CD14-positive monocyte (primary cell): ENCODE results near the gene ASPHD2. TPM values are rescaled to one million over a fixed set of nuclear protein-coding genes. Genes with fewer than 3 reads are reported as not detected.

Source experiments
- DNase-seq, 3 donors: peaks; one replicate each; pipeline ENCODE4 v3.0.0-alpha.2; 2011 to 2022
- H2AFZ ChIP-seq: 2 replicates; pipeline ENCODE4 v1.6.0; 2012; ENCODE audit warnings: mild to moderate bottlenecking, low read depth, low read length, inconsistent platforms; ENCODE audit not compliant: insufficient read depth, poor library complexity, severe bottlenecking
- H3K27ac ChIP-seq, 2 donors: 1 replicate in 1 of 2; 2 replicates in 1 of 2; pipeline ENCODE4 v1.5.1; 2012 to 2013; ENCODE audit warnings: low read length in 2 of 2, control low read depth in 1 of 2, inconsistent platforms in 1 of 2, low read depth in 1 of 2, mild to moderate bottlenecking in 1 of 2
- H3K27me3 ChIP-seq, 2 donors: one replicate each; pipeline versions ENCODE4 v1.6.0 to v1.6.1; 2011 to 2013; ENCODE audit warnings: low read length in 2 of 2; ENCODE audit not compliant: control insufficient read depth in 2 of 2, insufficient read depth in 2 of 2
- H3K36me3 ChIP-seq, 2 donors: replicated peaks in 1 of 2; 1 replicate in 1 of 2; 2 replicates in 1 of 2; pipeline versions ENCODE4 v1.5.1 to v1.6.1; 2012 to 2013; ENCODE audit warnings: low read length in 2 of 2, control low read depth in 1 of 2, inconsistent platforms in 1 of 2, mild to moderate bottlenecking in 1 of 2; ENCODE audit not compliant: insufficient read depth in 2 of 2, control insufficient read depth in 1 of 2
- H3K4me1 ChIP-seq, 2 donors: 1 replicate in 1 of 2; 2 replicates in 1 of 2; pipeline versions ENCODE4 v1.5.1 to v1.6.1; 2012 to 2013; ENCODE audit warnings: low read length in 2 of 2, control low read depth in 1 of 2, inconsistent platforms in 1 of 2, mild to moderate bottlenecking in 1 of 2, moderate library complexity in 1 of 2; ENCODE audit not compliant: insufficient read depth in 2 of 2, control insufficient read depth in 1 of 2
- H3K4me2 ChIP-seq: replicated peaks from 2 replicates; pipeline ENCODE3; 2012; ENCODE audit warnings: low read length, moderate library complexity, mild to moderate bottlenecking; ENCODE audit not compliant: poor library complexity, severe bottlenecking; ENCODE audit errors: extremely low read depth
- H3K4me3 ChIP-seq, 3 experiments: fragments of 200-600 bp in 1 of 3; sonication (generic) in 1 of 3; replicated peaks in 1 of 3; 1 replicate in 2 of 3; 2 replicates in 1 of 3; pipeline ENCODE4 v1.5.1; 2011 to 2013; ENCODE audit warnings: low read length in 3 of 3, mild to moderate bottlenecking in 3 of 3, control low read depth in 2 of 3, low read depth in 2 of 3, inconsistent platforms in 1 of 3, moderate library complexity in 1 of 3
- H3K79me2 ChIP-seq: 2 replicates; pipeline ENCODE4 v1.6.0; 2012; ENCODE audit warnings: mild to moderate bottlenecking, control low read depth, inconsistent platforms, low read length, moderate library complexity; ENCODE audit not compliant: insufficient read depth
- H3K9ac ChIP-seq: 2 replicates; pipeline ENCODE4 v1.6.0; 2017; ENCODE audit warnings: low read length, mild to moderate bottlenecking; ENCODE audit not compliant: insufficient read depth, poor library complexity, severe bottlenecking
- H3K9me3 ChIP-seq, 2 donors: replicated peaks in 1 of 2; 1 replicate in 1 of 2; 2 replicates in 1 of 2; pipeline versions ENCODE4 v1.5.1 to v1.6.1; 2012 to 2013; ENCODE audit warnings: low read length in 2 of 2, control low read depth in 1 of 2; ENCODE audit not compliant: control insufficient read depth in 1 of 2, insufficient read depth in 1 of 2
- H4K20me1 ChIP-seq: 2 replicates; pipeline ENCODE4 v1.6.0; 2012; ENCODE audit warnings: mild to moderate bottlenecking, low read length, control low read depth, moderate library complexity; ENCODE audit not compliant: insufficient read depth
- H3K27ac Mint-ChIP-seq, 7 donors: one replicate each; pipeline ENCODE4 v1.8.0; 2020; ENCODE audit warnings: mild to moderate bottlenecking in 7 of 7, mixed read lengths in 7 of 7, moderate library complexity in 6 of 7, inconsistent platforms in 2 of 7
- H3K27me3 Mint-ChIP-seq, 3 donors: one replicate each; pipeline ENCODE4 v1.8.0; 2021 to 2022; ENCODE audit warnings: low read depth in 3 of 3, mild to moderate bottlenecking in 3 of 3, mixed read lengths in 3 of 3, moderate library complexity in 3 of 3, inconsistent platforms in 1 of 3
- H3K36me3 Mint-ChIP-seq, 2 donors: one replicate each; pipeline ENCODE4 v1.8.0; 2020; ENCODE audit warnings: mixed read lengths in 2 of 2, inconsistent platforms in 1 of 2, mild to moderate bottlenecking in 1 of 2
- H3K4me1 Mint-ChIP-seq: one replicate; pipeline ENCODE4 v1.8.0; 2020; ENCODE audit warnings: mild to moderate bottlenecking, mixed read lengths
- H3K4me3 Mint-ChIP-seq, 2 donors: one replicate each; pipeline ENCODE4 v1.8.0; 2020; ENCODE audit warnings: mild to moderate bottlenecking in 2 of 2, mixed read lengths in 2 of 2, moderate library complexity in 1 of 2
- H3K9me3 Mint-ChIP-seq, 7 donors: one replicate each; pipeline ENCODE4 v1.8.0; 2020 to 2022; ENCODE audit warnings: mixed read lengths in 7 of 7, mild to moderate bottlenecking in 6 of 7, moderate library complexity in 6 of 7, inconsistent platforms in 2 of 7
- WGBS: methylation state at CpG from one replicate; pipeline ENCODE4 v1.1.5; 2013; ENCODE audit warnings: missing lambda C conversion rate; ENCODE audit not compliant: insufficient coverage; 5-methylcytosine and 5-hydroxymethylcytosine counted together
- intact Hi-C, 2 donors: fragments of 100-400 bp; cut with micrococcal nuclease; formaldehyde crosslinking; loops; one replicate each; pipeline versions ENCODE4 v1.15.0 to v1.15.1; 2023
- polyA plus RNA-seq, 3 donors: library from polyadenylated mRNA; depleted of rRNA in 1 of 3; unstranded in 2 of 3; stranded (reverse) in 1 of 3; fragments of 300-500 nt in 2 of 3; fragments of >200 nt in 1 of 3; fragmentation: Illumina TruSeq in 2 of 3; gene quantifications; 1 replicate in 2 of 3; 2 replicates in 1 of 3; pipeline ENCODE4 v1.2.3, GENCODE V29; 2012 to 2021
- TF ChIP-seq, protein P1 (sequence below): fragments of 200-600 bp; IDR thresholded peaks from one replicate; pipeline ENCODE4 v1.8.0; 2022; ENCODE audit warnings: antibody characterized with exemption, mild to moderate bottlenecking

ASPHD2 gene
- polyA plus RNA-seq, 3 donors, result 2.6 to 6.2 (median 4.1) TPM

DNA sequence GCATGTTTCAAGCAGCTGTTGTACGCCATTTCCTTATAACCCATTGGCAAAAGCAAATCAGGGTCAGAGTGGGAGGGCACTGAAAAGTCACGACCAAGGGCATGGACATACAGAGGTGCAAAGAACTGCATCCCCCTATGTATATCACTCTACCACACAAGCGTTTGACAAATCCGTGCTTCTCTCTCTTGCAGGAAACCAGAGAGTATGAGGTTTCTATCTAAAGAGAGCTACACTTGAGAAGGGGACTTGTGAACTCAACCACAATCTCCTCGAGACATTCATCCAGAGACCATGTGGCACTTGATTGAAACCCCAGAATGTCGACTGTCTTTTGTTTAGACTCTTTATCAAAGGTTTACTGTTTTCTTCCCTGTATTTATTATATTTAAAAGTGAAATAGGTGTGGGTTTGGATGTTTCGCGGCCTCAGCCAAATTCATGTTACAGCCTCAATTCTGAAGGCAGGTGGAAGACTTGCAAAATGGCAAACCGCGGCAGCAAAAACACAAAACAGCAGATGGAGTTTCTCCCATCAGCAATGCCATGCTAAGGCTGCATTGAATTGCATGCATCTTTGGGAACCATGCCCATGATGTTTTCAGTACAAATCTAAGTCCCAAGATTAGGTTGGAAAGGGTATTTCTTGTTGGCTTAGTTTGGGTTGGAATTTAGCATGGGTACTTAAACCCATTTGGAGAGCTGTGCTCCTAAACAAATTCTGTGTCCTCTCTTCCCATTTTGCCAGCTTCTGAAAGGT lies 48.8 kb upstream of the ASPHD2 start:
- no peaks in the 10 kb centered on the region for H4K20me1 ChIP-seq
- no peak overlapping the region for H3K4me3 ChIP-seq
- no peak overlapping the region for H2AFZ ChIP-seq
- H3K9me3 ChIP-seq, result peaks cover 0 to 5% of the 10 kb centered on the region in 2 donors
- DNase-seq, result no peak
- Mint-ChIP-seq H3K9me3 (peaks cover 0 to 9% (median 0%) of the 10 kb centered on the region in 7 donors), H3K4me1 (peaks cover 8% of the 10 kb centered on the region), H3K36me3 (no peaks in the 10 kb centered on the region), H3K27me3 (peaks cover 3 to 5% (median 3%) of the 10 kb centered on the region in 3 donors), H3K27ac (no peak overlapping the region), H3K4me3 (no peak overlapping the region)
- peaks cover 4 to 5% of the 10 kb centered on the region in 2 donors for H3K4me1 ChIP-seq
- TF ChIP-seq, protein P1, sequence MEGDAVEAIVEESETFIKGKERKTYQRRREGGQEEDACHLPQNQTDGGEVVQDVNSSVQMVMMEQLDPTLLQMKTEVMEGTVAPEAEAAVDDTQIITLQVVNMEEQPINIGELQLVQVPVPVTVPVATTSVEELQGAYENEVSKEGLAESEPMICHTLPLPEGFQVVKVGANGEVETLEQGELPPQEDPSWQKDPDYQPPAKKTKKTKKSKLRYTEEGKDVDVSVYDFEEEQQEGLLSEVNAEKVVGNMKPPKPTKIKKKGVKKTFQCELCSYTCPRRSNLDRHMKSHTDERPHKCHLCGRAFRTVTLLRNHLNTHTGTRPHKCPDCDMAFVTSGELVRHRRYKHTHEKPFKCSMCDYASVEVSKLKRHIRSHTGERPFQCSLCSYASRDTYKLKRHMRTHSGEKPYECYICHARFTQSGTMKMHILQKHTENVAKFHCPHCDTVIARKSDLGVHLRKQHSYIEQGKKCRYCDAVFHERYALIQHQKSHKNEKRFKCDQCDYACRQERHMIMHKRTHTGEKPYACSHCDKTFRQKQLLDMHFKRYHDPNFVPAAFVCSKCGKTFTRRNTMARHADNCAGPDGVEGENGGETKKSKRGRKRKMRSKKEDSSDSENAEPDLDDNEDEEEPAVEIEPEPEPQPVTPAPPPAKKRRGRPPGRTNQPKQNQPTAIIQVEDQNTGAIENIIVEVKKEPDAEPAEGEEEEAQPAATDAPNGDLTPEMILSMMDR, result no peak
- 100% methylated on average over 5 of the region's 10 CpGs for WGBS
- H3K36me3 ChIP-seq, result no peaks in the 10 kb centered on the region
- no peak overlapping the region for H3K27ac ChIP-seq
- H3K79me2 ChIP-seq, result no peaks in the 10 kb centered on the region
- intact Hi-C loops, result no loop called here
- H3K9ac ChIP-seq, result no peak overlapping the region
- H3K4me2 ChIP-seq, result no peak overlapping the region
- no peaks in the 10 kb centered on the region for H3K27me3 ChIP-seq

DNA sequence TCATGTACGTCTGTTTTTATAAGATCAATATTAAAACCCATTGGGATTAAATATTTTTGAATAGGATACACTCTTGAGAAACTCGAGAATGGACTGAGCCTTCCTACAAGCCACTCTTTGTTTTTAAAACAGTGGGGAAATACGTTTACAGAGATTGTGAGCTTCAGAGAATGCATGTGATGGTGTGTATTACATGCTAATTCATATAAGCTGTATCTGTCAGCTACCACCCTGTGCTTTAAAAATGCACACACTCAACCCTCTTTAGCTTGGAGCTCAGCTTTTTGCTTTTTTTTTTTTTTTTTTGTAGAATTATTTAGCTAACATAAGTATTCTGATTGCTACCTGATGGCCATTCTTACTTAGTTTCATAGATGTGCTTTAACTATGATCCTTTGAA lies 46.3 kb upstream of the ASPHD2 start:
- no peaks in the 10 kb centered on the region for H3K36me3 Mint-ChIP-seq

More for the DNA sequence above, 46.3 kb upstream of the ASPHD2 start:
- H3K4me1 ChIP-seq, result no peaks in the 10 kb centered on the region
- TF ChIP-seq, protein P1, result no peak
- Mint-ChIP-seq H3K27me3 (peaks cover 2 to 5% (median 5%) of the 10 kb centered on the region in 3 donors), H3K9me3 (peaks cover 0 to 9% (median 0%) of the 10 kb centered on the region in 7 donors), H3K27ac (no peak overlapping the region), H3K4me1 (no peaks in the 10 kb centered on the region), H3K4me3 (no peak overlapping the region)
- WGBS, result no CpG with 5 or more reads among the region's 3 CpGs
- intact Hi-C loops, result no loop called here
- DNase-seq, result no peak
- H3K79me2 ChIP-seq, result no peaks in the 10 kb centered on the region
- H3K27me3 ChIP-seq, result no peaks in the 10 kb centered on the region
- no peak overlapping the region for H2AFZ ChIP-seq
- peaks cover 0 to 5% of the 10 kb centered on the region in 2 donors for H3K9me3 ChIP-seq
- H3K9ac ChIP-seq, result no peak overlapping the region
- no peak overlapping the region for H3K27ac ChIP-seq
- no peak overlapping the region for H3K4me3 ChIP-seq
- no peaks in the 10 kb centered on the region for H4K20me1 ChIP-seq
- H3K4me2 ChIP-seq, result no peak overlapping the region
- no peaks in the 10 kb centered on the region for H3K36me3 ChIP-seq
